IPS DF 4.7 (cell line): ENCODE measurements around the gene ABLIM2.

Experiments used
- DNase-seq: peaks from one replicate; pipeline ENCODE4 v3.0.0-alpha.2; 2013; ENCODE audit warnings: low spot score; ENCODE audit errors: extremely low read depth

Gene ABLIM2

DNA sequence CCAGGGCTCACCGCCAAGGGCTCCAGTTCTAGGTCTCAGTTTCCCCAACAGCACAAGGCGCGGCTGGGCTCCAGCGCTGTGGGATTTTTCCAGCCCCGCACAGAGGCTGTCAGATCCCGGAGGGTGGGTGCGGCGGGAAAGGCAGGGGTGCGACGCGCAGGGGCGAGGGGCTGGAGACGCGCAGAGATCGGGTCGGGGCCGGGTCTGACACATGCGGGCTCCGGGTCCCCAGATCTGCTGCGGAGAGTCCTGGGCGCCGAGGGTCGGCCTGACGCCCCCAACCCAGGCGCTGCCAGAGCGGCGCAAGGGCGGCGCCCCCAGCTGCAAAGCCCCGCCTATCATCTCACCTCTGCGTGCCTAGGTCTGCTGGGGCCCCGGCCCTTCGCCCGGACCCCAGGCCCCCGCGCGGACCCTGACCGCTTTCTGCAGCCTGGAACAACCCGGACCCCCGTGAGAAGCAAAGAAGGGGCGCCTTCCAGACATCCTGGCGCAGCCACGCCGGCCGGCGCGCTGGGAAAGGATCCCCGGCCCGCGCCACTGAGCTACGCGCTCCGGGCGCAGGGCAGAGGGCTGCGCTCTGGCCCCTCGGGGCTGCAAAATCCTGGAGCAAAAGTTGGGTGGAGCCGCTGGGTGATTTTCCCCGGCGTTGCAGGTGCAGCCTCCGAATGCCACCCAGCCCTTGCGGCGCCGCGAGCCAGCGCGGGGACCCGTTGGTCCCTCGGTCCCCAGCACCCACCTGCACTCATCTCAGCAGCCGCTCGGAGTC lies 486 bp downstream of the ABLIM2 start:
- no peak for DNase-seq

DNA sequence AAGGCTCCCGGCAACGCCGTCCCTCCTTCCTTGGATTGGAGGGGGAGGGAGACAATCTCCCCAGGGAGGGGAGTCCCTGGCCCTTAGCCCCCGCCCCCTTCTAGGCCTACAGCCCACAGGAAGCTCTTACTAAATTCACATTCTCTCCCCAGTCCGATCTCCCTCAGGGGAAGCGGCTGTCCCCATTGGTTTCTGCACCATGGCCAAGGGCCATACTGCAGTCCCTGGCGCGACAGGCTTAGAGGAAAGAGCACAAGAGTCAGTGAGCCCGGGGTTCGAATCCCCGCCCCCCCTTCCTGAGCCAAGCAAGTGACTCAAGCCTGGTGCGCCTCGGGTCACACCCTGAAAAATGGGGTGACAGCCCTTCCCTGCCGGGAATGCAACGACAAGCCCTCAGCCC lies 1.1 kb downstream of the ABLIM2 start:
- no peak for DNase-seq

DNA sequence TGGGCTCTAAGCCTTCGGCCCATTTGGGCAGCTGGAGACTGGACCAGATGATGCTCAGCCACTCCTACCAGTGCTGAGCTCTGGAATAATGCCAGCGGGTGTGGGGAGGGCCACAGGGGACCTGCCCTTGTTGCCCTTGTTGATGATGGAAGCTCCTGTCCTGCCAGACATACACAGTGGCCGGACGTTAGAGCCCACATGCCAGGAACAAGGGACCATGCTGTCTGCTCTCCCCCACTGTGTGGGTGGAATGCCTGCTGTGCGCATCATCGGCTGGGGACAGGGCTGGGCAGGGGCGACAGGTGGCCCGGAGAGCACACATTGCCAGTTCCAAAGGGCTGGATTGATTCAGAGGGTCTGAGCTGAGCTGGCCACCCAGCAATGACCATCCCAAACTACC lies 2.0 kb downstream of the ABLIM2 start:
- DNase-seq = no peak

DNA sequence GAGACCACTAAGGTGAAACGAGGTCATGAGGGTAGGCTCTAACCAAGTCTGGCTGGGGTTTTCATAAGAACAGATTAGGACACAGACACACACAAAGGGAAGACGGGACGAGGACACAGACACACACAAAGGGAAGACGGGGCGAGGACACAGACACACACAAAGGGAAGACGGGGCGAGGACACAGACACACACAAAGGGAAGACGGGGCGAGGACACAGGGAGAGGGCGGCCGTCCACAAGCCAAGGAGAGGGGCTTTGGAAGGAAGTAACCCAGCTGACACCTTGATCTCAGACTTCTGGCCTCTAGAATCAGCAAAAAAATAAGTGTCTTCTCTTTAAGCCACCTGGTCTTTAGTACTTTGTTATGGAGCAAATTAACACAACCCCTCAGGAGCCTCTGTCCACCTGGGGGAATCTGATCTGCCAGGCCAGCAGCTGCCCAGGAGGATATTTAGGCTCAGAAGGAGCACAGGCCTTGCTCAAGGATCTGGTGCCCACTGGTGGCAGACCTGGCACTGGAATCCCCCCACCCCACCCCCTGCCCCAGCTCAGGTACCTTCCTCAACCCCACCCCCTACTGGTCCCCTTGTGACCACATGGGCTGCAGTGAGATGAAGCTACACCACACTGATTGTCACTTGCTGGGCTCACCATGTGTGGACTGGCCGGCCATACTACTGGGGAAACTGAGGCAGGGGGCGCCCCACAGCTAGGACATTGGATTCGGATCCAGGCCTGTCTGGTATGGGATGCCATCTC lies 2.8 kb downstream of the ABLIM2 start:
- no peak for DNase-seq

DNA sequence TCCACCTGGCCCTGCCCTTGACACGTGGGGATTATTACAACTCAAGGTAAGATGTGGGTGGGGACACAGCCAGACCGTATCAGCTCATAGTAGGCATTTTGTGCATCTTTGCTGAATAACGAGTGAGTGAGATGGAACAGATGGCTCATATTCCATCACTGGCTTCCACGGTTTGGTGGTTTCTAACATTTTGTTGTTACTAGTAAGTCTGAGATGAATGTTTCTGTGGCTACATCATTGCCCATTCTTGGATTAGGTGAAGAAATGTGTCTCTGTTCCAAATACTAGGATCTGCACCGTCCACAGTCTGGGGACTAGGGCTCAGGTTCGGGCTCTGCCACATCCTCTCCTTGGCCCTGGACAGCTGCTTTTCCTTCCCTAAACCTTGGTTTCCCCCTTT lies 3.6 kb downstream of the ABLIM2 start:
- DNase-seq = no peak

DNA sequence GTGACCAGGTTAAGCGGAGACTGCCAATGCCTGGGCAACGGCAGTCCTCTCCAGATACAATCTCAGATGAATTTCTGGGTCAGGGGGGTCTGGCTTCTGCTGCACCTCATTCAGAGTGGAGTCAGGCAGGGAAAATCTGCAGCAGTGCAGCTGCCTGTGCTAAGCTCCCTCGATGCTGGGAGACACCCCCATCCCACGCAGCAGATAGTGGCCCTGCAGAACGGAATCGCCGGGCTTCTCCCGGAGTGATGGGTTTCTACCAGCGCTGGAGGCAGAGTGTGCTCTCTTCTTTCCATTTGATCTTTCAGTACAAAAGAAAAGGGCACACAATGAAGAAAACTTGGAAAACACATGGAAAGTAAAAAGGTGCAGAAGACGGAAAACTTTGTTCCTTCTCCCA lies 5.2 kb downstream of the ABLIM2 start:
- no peak for DNase-seq

DNA sequence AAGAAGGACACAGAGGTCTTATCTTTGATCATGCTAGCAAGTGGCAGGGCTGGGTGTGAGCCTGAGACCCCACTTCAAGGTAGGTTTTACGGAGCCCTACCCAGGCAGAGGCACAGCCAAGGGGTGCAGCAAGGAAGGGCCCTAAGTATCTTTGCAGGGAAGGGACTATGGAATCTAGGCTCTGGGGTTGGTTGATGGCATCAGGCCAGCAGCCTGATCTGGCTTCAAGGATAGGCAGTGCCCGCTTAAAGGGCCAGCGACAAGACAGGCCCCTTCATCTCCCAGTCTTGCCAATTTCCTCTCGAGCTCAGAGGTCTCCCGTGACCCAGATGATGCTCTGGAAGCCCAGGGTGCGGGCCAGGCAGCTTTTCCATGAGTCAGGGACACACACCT lies 5.8 kb downstream of the ABLIM2 start:
- no peak for DNase-seq

DNA sequence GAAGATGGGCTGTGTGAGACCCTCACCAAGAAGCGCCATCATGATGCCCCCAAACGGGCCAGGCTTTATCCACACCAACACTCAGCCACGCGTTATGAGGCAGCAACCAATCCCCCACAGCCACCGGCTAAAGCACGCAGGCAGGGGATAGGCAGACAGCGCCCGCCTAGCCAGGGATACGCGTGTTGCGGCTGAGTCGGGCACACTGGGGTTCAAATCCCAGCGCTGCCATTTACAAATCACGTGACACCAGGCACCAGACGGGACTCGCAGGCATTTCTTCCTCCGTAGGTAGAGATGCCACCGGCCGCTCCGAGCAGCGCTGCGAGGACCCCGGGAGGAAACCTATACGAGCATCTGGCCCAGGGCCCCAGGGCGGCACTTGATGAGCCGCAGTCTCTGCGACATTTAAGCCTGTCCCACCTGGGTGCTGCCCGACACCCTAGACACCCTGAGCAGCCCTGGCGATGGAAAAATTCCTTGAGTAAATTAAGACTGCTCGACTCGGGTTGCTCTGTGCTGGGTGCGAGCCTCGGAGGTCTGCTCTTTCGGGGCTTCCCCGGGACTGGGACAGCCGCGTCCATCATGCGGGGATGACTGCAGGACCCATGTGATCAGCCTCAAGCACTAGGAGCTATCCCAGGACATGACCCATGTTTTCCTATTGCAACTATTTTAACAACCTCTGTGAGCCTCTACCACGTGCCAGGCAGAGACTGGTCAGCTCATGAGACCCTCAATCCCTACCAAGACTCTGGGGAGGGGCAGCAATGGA lies 6.3 kb downstream of the ABLIM2 start:
- DNase-seq = no peak

DNA sequence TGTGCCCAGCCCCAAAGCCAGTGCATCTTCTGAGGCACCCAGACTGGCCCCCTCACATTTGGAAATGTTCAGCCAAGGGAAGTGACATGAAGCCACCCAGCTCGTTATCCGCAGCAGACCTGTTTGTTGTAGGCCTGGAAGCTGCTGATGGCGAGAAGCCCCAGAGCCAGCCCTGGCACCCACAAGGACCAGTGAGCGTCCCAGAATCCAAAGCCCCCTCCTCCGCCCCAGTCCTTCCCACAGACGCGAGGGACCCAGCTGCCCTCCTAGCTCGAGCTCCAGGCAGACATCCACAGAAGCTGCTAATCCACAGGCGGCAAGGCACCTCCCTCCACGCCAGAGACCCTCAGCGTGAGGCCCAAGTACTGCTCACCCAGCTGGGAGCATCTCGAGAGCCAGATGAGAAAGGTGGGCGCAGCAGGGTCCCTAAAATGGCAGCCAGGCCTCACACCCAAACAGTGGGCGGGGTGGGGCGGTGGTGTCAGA lies 7.4 kb downstream of the ABLIM2 start:
- no peak for DNase-seq

DNA sequence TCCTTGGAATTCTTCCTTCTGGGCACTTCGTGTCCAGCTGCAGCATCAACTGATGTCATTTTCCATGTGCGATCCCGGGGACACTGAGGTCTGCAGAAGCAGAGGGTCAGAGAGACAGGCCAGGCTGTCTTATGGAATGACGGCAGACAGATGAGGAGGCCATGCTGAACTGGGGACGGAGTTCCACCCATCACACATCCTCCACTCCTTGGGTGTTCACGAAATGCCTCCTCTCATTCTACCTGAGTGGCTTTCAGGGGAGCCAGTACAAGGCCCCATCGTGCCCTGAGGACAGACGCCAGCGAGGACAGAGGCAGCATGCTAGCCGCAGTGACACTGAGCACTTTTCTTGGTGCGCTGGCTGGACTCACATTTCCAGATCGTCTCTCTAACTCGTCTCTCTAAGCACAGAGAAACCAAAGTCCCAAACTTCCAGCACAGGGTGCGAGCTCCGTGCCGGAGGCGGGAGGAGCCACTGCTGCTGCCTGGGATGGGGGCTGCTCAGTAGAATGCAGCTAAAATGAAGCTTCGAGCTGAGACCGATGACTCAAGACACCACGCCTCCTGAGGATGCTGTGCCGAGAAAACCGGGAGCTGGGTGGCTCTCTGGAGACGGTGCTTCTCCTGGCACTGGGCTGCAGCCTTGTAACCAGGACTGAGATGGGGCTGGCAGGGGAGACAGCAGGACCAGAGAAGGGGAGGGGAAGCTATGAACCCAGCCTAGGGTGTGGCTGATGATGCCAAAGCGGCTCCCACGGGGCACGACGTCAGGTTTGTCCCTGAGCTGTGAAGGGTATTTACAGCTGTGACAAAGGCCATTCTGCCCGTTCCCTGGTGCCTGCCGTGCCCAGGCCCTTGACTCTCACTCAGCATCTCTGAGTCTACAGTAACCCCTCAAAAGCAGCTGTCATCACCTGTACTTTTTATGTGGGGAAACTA lies 8.2 kb downstream of the ABLIM2 start:
- DNase-seq = no peak

DNA sequence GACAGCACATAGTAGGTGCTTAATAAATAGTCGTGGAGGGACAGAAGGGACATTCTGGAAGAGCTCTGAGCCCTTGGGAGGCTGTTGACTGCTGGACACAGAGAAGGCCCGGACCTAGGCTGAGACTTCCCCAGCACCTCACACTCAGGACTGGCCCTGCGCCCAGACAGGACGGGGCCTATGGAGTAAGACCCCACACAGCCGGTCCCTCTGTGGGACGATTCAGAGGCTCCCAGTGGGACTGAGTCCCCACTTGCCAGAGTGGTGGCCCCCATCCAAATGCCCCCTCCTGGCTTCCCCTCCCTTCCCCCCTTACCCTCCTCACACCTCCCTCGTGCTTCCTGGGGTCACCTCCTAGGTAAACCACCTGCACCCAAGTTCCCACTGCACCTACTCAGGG lies 8.9 kb downstream of the ABLIM2 start:
- DNase-seq = no peak

DNA sequence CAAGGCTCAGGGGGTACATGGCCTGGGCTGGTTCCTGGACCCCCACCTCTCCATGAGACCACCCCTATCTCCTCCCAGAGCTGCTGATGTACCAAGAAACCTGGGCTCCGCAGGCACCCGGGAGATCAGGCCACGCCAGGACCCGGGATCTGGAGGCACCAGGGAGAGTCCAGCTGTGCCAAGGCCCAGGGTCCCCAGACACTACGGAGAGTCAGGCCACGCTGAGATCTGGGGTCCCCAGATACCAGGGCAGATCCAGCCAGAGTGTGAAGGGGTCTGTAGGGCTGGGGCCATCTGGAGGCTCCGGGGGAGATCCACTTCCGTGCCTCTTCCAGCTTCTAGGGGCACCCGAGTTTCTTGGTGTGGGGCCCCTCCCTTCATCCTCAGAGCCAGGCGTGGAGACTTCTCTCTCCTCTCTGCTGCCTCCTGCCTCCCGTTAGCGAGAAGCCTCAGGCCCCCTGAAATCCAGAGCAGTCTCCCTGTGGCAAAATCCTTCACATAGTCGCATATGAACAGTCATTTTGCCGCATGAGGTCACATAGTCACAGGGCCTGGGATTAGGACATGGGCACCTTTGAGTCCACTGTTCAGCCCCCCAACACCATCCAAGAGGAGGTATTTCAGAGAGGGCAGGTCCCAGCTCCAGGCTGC lies 9.7 kb downstream of the ABLIM2 start:
- no peak for DNase-seq

DNA sequence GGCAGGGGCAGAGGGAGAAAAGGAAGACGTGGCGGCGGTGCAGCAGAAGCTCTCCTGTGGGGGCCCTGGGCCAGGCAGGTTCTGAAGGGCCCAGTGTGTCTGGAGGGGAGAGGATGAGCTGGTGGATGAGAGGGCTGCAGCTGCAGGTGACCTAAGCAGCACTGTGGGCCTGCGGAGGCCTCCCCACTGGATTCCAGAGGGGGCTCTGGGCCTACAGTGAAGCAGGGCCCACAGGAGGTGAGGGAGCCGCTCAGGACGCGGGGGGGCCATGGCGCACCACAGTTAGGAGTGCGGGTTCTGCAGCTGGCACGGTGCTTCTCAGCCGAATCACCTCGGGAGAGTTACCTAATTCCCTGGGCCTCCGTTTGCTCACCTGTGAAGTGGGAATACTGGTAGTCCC lies 10.5 kb downstream of the ABLIM2 start:
- no peak for DNase-seq

DNA sequence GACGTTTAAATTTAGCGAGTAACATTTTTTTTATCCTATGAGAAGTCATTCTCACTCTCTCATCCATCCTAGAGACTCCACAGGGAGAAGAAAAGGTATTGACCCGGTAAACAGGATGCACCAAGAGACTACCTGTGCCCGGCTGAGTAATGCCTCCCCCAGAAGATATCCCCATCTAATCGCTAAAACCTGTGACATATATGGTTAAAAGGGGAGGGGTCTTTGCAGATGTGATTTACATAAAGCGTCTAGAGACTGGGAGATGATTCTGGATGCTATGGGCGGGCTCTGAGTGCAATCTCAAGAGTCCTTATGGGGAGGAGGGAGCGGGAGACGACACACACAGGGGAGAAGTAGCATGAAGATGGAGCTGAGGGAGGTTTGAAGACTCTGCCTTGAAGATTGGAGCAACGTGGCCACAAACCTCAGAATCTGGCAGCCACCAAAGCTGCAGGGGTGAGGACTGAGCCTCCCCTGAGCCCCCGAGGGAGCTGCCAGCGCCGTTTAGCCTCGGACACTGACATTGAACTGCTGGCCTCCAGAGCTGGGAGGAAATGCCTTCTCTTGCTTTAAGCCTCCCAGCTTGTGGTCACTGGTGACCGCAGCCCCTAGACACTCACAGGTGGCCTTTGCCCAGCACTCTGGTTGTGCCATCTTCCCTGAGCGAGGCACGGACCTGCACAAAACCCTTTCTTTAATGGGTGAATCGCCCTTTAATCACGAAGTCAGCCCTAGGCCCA lies 11.2 kb downstream of the ABLIM2 start:
- no peak for DNase-seq

DNA sequence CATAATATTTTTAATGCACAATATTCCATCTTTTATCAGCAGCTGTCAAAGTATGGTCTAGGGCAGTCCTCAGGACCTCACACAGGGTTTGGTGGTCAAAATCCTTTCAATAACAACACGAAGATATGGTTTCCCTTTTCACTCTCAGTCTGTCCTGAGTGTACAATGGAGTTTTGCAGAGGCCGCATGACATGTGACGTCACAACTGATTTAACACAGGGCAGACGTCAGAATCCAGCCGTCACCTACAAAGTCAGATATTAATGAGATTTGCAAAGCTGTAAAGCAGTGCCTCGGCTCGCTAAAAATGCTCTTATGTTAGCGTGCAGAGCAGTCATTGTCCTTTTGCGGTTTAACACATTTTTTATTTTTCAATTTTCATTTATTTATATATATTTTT lies 12.5 kb downstream of the ABLIM2 start:
- no peak for DNase-seq

DNA sequence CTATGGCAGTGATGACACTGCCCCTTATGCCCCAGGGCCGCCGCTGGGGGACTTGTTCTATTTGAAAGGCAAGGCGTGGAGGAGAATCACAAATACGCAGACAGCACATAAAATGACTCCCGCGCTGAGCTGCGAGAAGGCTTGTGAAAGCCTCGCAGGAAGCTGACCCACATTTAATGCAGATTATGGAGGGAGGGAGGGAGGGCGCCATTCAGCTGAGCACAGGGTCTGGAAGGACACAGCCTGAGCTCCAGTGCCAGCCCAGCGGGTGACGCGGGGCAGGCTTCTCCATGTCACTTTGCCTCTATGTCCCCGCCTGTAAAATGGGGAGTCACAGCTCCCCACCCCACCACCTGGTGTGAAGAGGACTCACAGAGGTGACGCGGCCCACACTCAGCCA lies 14.3 kb downstream of the ABLIM2 start:
- no peak for DNase-seq

DNA sequence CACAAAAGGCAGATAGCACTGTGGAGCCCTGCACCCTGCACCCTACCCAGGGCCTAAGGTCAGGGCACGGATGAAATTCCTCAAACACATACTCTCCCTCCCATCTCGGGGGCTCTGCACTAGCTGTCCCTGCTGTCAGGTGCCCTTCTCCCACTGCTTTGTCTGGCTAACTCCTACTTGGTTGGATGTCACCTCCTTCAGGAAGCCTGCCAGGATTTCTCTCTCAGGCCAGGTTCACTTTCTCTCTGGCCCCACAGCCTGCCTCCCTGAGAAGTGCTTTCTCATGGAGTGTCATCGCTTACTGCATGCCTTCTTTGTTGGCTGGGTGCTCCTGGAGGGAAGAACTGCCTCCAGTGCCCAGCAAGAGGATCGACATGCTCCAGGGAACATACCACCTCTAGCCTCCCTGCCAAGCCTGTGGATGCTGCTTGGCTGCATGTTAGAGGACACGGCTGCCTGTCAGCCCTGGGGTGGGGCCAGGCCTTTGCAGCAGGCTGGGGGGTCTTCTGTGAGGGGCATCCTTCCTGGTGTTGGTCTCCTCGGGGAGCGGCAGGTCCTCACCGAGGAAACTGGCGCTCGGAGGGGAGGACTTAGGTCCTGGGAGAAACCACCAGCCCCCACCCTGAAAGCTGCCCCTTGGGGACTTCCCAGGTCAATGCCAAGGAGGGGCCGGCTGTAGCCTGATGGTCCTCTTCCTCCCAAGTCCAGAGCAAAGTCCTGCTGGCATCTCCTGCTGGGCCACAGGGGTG lies 15.0 kb downstream of the ABLIM2 start:
- no peak for DNase-seq

DNA sequence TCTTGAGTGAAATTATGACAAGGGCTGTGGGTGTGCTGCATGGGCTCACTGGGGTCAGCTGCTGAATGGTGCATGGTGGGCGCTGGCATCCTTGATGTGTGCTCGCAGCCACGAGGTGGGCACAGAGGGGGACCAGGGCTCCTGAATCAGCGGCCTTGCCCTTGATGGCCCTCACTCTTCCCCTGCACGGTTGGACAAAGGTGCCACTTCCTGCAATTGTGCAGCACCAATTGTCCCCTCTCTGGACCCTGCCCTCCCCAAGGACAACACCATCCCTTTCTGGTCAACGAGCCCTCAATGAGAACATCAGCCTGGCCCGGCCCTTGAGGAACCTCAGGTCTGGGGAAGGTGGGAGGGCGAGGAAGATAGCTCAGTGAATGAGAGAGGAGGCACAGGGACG lies 16.1 kb downstream of the ABLIM2 start:
- DNase-seq = no peak

DNA sequence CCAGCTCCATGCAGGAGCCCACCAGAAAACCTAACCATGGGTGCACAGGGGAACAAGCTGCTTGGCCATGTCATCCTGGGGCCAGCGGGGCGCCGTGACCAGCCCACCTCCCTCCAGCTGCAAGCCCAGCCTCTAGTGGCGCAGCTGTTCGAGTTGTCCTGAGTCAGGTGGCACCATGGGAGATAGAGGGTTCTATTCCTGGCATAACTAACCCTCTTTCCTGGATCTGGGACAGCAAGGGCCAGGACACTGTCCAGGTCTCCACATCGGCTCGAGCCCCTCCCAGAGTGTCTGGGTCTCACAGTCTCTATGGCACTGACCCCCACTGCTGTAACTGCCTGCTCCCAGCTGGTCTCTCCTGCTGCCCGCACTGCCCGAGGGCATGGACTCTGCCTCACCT lies 16.7 kb downstream of the ABLIM2 start:
- DNase-seq = no peak
